ENCODE results near the gene UBE3B.

GRCh38 chr12:109532721-109533486 is 55.5 kb downstream of the UBE3B start:
- TF ChIP-seq, protein P1, sequence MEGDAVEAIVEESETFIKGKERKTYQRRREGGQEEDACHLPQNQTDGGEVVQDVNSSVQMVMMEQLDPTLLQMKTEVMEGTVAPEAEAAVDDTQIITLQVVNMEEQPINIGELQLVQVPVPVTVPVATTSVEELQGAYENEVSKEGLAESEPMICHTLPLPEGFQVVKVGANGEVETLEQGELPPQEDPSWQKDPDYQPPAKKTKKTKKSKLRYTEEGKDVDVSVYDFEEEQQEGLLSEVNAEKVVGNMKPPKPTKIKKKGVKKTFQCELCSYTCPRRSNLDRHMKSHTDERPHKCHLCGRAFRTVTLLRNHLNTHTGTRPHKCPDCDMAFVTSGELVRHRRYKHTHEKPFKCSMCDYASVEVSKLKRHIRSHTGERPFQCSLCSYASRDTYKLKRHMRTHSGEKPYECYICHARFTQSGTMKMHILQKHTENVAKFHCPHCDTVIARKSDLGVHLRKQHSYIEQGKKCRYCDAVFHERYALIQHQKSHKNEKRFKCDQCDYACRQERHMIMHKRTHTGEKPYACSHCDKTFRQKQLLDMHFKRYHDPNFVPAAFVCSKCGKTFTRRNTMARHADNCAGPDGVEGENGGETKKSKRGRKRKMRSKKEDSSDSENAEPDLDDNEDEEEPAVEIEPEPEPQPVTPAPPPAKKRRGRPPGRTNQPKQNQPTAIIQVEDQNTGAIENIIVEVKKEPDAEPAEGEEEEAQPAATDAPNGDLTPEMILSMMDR (IDR thresholded peaks at IDR 0.05): no peak
- TF ChIP-seq POLR2A (IDR thresholded peaks at IDR 0.05): no peak
